Naive thymus-derived CD4-positive, alpha-beta T cell (primary cell): ENCODE results near the gene DNAH9. TPM values are rescaled to one million over a fixed set of nuclear protein-coding genes. Genes with fewer than 3 reads are reported as not detected.

ENCODE experiments used
- ATAC-seq: fragments of 150-1000 bp; cut with Tn5 transposase; 2 replicates; pipeline ENCODE4 v1.10.0; 2021; ENCODE audit warnings: mild to moderate bottlenecking, moderate library complexity
- CTCF ChIA-PET: fragments of 350-600 bp; sonication (Branson Sonifier 250); formaldehyde crosslinking; loops from one replicate; lab custom pipeline; 2021; ENCODE audit warnings: antibody characterized with exemption; lab: Charles Lee
- POLR2A ChIA-PET: fragments of 350-600 bp; sonication (Branson Sonifier 250); formaldehyde crosslinking; loops from one replicate; lab custom pipeline; 2021; ENCODE audit warnings: antibody characterized with exemption, inconsistent platforms; lab: Charles Lee
- DNase-seq, 9 donors: peaks; one replicate each; pipeline versions ENCODE4 v3.0.0 to v3.0.0-alpha.2; 2020 to 2022; ENCODE audit warnings: mixed read lengths in 1 of 9
- H3K27ac ChIP-seq: one replicate; pipeline ENCODE4 v1.7.0; 2013; ENCODE audit warnings: mild to moderate bottlenecking, low read depth, low read length, moderate library complexity
- H3K27me3 ChIP-seq, 2 donors: one replicate each; pipeline ENCODE4 v1.7.0; 2013; ENCODE audit warnings: low read length in 2 of 2, mild to moderate bottlenecking in 2 of 2, moderate library complexity in 2 of 2; ENCODE audit not compliant: control insufficient read depth in 2 of 2, insufficient read depth in 2 of 2
- H3K36me3 ChIP-seq, 3 experiments: 1 replicate in 2 of 3; 2 replicates in 1 of 3; pipeline ENCODE4 v1.7.0; 2013; ENCODE audit warnings: low read length in 3 of 3, mild to moderate bottlenecking in 3 of 3, moderate library complexity in 1 of 3; ENCODE audit not compliant: insufficient read depth in 3 of 3, control insufficient read depth in 2 of 3
- H3K4me1 ChIP-seq, 2 donors: one replicate each; pipeline ENCODE4 v1.7.0; 2013; ENCODE audit warnings: low read length in 2 of 2, mild to moderate bottlenecking in 2 of 2, moderate library complexity in 1 of 2; ENCODE audit not compliant: control insufficient read depth in 2 of 2, insufficient read depth in 2 of 2
- H3K4me3 ChIP-seq: 2 replicates; pipeline ENCODE4 v1.7.0; 2013; ENCODE audit warnings: mild to moderate bottlenecking, low read length
- H3K9me3 ChIP-seq, 3 experiments: 1 replicate in 2 of 3; 2 replicates in 1 of 3; pipeline ENCODE4 v1.7.0; 2013; ENCODE audit warnings: low read length in 3 of 3; ENCODE audit not compliant: control insufficient read depth in 2 of 3
- H3K27ac Mint-ChIP-seq, 9 donors: one replicate each; pipeline ENCODE4 v1.8.0; 2020 to 2022; ENCODE audit warnings: mixed read lengths in 9 of 9, mild to moderate bottlenecking in 8 of 9, moderate library complexity in 5 of 9, inconsistent platforms in 2 of 9
- H3K27me3 Mint-ChIP-seq, 5 donors: one replicate each; pipeline ENCODE4 v1.8.0; 2021 to 2022; ENCODE audit warnings: mixed read lengths in 5 of 5, mild to moderate bottlenecking in 1 of 5
- H3K36me3 Mint-ChIP-seq, 5 donors: one replicate each; pipeline ENCODE4 v1.8.0; 2020 to 2022; ENCODE audit warnings: mixed read lengths in 5 of 5, mild to moderate bottlenecking in 3 of 5, inconsistent platforms in 1 of 5
- H3K4me1 Mint-ChIP-seq, 7 donors: one replicate each; pipeline ENCODE4 v1.8.0; 2020 to 2022; ENCODE audit warnings: mixed read lengths in 7 of 7, mild to moderate bottlenecking in 3 of 7, inconsistent platforms in 1 of 7
- H3K4me3 Mint-ChIP-seq, 10 donors: one replicate each; pipeline ENCODE4 v1.8.0; 2020 to 2022; ENCODE audit warnings: mild to moderate bottlenecking in 10 of 10, mixed read lengths in 10 of 10, moderate library complexity in 6 of 10, inconsistent platforms in 2 of 10
- H3K9me3 Mint-ChIP-seq, 11 donors: one replicate each; pipeline ENCODE4 v1.8.0; 2020 to 2022; ENCODE audit warnings: mixed read lengths in 11 of 11, mild to moderate bottlenecking in 4 of 11, inconsistent platforms in 1 of 11, moderate library complexity in 1 of 11
- intact Hi-C, 2 donors: fragments of 100-400 bp; cut with micrococcal nuclease; formaldehyde crosslinking; loops; one replicate each; pipeline ENCODE4 v1.15.1; 2023
- polyA plus RNA-seq, 2 donors: library from polyadenylated mRNA; unstranded; fragments of 300-500 nt; fragmentation: Illumina TruSeq; gene quantifications; one replicate each; pipeline ENCODE4 v1.2.3, GENCODE V29; 2021
- total RNA-seq, 6 experiments: library from RNA in 5 of 6; stranded (reverse) in 5 of 6; gene quantifications; 1 replicate in 5 of 6; 2 replicates in 1 of 6; pipeline ENCODE4 v1.2.3 and lab custom pipeline; 2021 to 2026

Gene DNAH9
- total and polyA plus RNA-seq, 7 experiments from 2014 or later, result not detected

- H3K4me1 Mint-ChIP-seq, result no peaks in the 10 kb centered on the region
- no peaks in the 10 kb centered on the region for H3K27me3 Mint-ChIP-seq
- no peaks in the 10 kb centered on the region for H3K36me3 Mint-ChIP-seq
- no peaks in the 10 kb centered on the region for H3K4me1 ChIP-seq
- CTCF ChIA-PET, result no interaction called here
- DNase-seq (no peak), ATAC-seq (no peak)
- peaks cover 0 to 5% (median 0%) of the 10 kb centered on the region in 11 donors for H3K9me3 Mint-ChIP-seq
- POLR2A ChIA-PET, result no interaction called here
- no peaks in the 10 kb centered on the region for H3K27me3 ChIP-seq
- H3K36me3 ChIP-seq, result no peaks in the 10 kb centered on the region
- intact Hi-C loops, result no loop called here
- H3K4me3 Mint-ChIP-seq, result no peak overlapping the region
- H3K4me3 ChIP-seq, result no peak overlapping the region
- H3K27ac ChIP-seq, result no peak overlapping the region
- H3K27ac Mint-ChIP-seq, result no peak overlapping the region
- H3K9me3 ChIP-seq, result no peaks in the 10 kb centered on the region
Measured at GRCh38 chr17:11885051-11885450, 286.8 kb downstream of the DNAH9 start.

- H3K4me3 ChIP-seq, result no peak overlapping the region
- no peak overlapping the region for H3K4me3 Mint-ChIP-seq
- no peak overlapping the region for H3K27ac Mint-ChIP-seq
- intact Hi-C loops, result no loop called here
- no peaks in the 10 kb centered on the region for H3K9me3 ChIP-seq
- H3K27ac ChIP-seq, result no peak overlapping the region
- H3K27me3 ChIP-seq, result no peaks in the 10 kb centered on the region
- CTCF ChIA-PET, result no interaction called here
- peaks cover 0 to 6% (median 2%) of the 10 kb centered on the region in 11 donors for H3K9me3 Mint-ChIP-seq
- no peaks in the 10 kb centered on the region for H3K36me3 ChIP-seq
- ATAC-seq (no peak), DNase-seq (no peak)
- peaks cover 0 to 5% (median 0%) of the 10 kb centered on the region in 5 donors for H3K27me3 Mint-ChIP-seq
- POLR2A ChIA-PET, result no interaction called here
- H3K4me1 Mint-ChIP-seq, result no peaks in the 10 kb centered on the region
- H3K4me1 ChIP-seq, result no peaks in the 10 kb centered on the region
- H3K36me3 Mint-ChIP-seq, result peaks cover 0 to 3% (median 0%) of the 10 kb centered on the region in 5 donors
Measured at GRCh38 chr17:11889266-11889665, 291.0 kb downstream of the DNAH9 start.

DNA sequence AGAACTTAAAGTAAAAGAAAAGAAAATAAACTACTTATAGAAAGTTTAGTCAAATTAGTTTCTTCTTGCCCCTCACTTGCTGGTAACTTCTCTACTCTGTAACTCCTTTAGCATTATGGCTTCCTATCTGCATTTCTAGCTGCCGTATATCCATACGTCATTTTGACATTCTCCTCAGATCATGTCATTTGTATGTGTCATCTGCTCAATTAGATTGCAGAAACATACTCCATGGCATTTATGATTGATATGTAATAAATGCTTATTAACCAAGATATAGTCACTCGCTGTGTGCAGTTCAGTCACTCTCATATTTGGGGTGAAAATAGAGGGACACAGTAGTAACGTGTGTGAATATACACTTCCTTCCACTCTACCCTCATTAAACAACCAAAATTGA, 295.6 kb downstream of the DNAH9 start:
- POLR2A ChIA-PET, result no interaction called here

DNA sequence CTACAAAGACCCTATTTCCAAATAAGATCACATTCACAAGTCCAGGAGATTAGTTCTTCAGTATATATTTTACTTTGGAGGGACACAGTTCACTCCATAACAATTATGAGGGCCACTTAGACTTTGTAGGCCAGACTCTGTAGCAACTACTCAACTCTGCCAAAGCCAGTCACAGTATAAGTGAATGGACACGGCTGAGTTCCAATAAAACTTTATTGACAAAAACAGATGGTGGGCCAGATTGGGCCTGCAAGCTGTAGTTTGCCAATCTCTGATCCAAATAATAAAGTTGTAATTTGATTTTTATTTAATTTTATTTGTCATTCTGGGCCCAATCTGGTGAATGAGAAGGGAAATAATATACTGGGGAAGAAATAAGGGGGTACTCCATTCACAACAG, 297.9 kb downstream of the DNAH9 start:
- ChIA-PET CTCF (no interaction called here), POLR2A (no interaction called here)
- DNase-seq (no peak), ATAC-seq (no peak)
- Histone ChIP-seq H3K4me1 (no peaks in the 10 kb centered on the region), H3K27ac (no peak overlapping the region), H3K27me3 (no peaks in the 10 kb centered on the region), H3K4me3 (no peak overlapping the region), H3K36me3 (no peaks in the 10 kb centered on the region), H3K9me3 (no peaks in the 10 kb centered on the region)
- Mint-ChIP-seq H3K27ac (no peak overlapping the region), H3K4me3 (no peak overlapping the region), H3K9me3 (peaks cover 0 to 8% (median 2%) of the 10 kb centered on the region in 11 donors), H3K4me1 (no peaks in the 10 kb centered on the region), H3K27me3 (peaks cover 0 to 24% (median 7%) of the 10 kb centered on the region in 5 donors), H3K36me3 (peaks cover 0 to 4% (median 0%) of the 10 kb centered on the region in 5 donors)
- intact Hi-C loops, result no loop called here

More for the DNA sequence above, 295.6 kb downstream of the DNAH9 start:
- H3K27ac ChIP-seq, result no peak overlapping the region
- no peaks in the 10 kb centered on the region for H3K27me3 ChIP-seq
- DNase-seq, result no peak
- no peaks in the 10 kb centered on the region for H3K36me3 ChIP-seq
- no peak for ATAC-seq
- H3K27ac Mint-ChIP-seq, result no peak overlapping the region
- CTCF ChIA-PET, result no interaction called here
- peaks cover 0 to 7% (median 2%) of the 10 kb centered on the region in 11 donors for H3K9me3 Mint-ChIP-seq
- no peak overlapping the region for H3K4me3 Mint-ChIP-seq
- no peak overlapping the region for H3K4me3 ChIP-seq
- H3K27me3 Mint-ChIP-seq, result peaks cover 0 to 5% (median 0%) of the 10 kb centered on the region in 5 donors
- no peaks in the 10 kb centered on the region for H3K9me3 ChIP-seq
- no peaks in the 10 kb centered on the region for H3K4me1 ChIP-seq
- peaks cover 0 to 3% (median 0%) of the 10 kb centered on the region in 5 donors for H3K36me3 Mint-ChIP-seq
- H3K4me1 Mint-ChIP-seq, result no peaks in the 10 kb centered on the region
- intact Hi-C loops, result no loop called here

GRCh38 chr17:11898526-11899235, 300.4 kb downstream of the DNAH9 start:
- Histone ChIP-seq H3K27ac (no peak overlapping the region), H3K27me3 (no peaks in the 10 kb centered on the region), H3K4me3 (no peak overlapping the region), H3K9me3 (no peaks in the 10 kb centered on the region), H3K4me1 (no peaks in the 10 kb centered on the region), H3K36me3 (no peaks in the 10 kb centered on the region)
- Mint-ChIP-seq H3K27ac (no peak overlapping the region), H3K4me1 (no peaks in the 10 kb centered on the region), H3K36me3 (peaks cover 0 to 4% (median 0%) of the 10 kb centered on the region in 5 donors), H3K27me3 (peaks cover 0 to 19% (median 8%) of the 10 kb centered on the region in 5 donors), H3K9me3 (peaks cover 0 to 9% (median under 1%) of the 10 kb centered on the region in 11 donors), H3K4me3 (no peak overlapping the region)
- no peak for ATAC-seq
- ChIA-PET CTCF (no interaction called here), POLR2A (no interaction called here)
- no peak for DNase-seq
- intact Hi-C loops, result no loop called here

DNA sequence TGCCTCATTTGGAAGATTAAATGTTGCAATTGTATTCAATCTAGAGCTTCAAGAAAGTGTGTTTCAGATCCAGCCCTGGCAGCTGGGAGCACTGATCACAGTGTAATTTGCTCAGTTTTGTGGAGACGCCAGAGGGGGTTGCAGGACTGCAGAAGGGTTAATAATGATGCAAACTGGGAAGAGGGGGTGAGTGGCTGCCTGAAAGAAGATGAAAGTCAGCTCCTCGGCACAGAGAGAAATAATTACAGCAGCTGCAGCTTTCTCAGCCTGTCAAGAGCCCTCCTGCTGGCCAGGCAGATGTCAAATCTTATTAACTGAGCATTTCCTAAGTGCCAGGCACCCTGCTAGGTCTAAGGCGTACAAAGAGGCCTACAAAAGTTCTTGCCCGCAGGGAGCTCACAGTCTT, 301.3 kb downstream of the DNAH9 start:
- no peaks in the 10 kb centered on the region for H3K4me1 ChIP-seq
- Mint-ChIP-seq H3K4me3 (no peak overlapping the region), H3K36me3 (peaks cover 0 to 4% (median 0%) of the 10 kb centered on the region in 5 donors), H3K9me3 (peaks cover 0 to 9% (median 3%) of the 10 kb centered on the region in 11 donors), H3K27ac (no peak overlapping the region), H3K27me3 (peaks cover 0 to 19% (median 8%) of the 10 kb centered on the region in 5 donors), H3K4me1 (no peaks in the 10 kb centered on the region)
- ChIA-PET POLR2A (no interaction called here), CTCF (no interaction called here)
- no peak overlapping the region for H3K4me3 ChIP-seq
- no peak for DNase-seq
- no peaks in the 10 kb centered on the region for H3K36me3 ChIP-seq
- no peak overlapping the region for H3K27ac ChIP-seq
- intact Hi-C loops, result no loop called here
- no peaks in the 10 kb centered on the region for H3K27me3 ChIP-seq
- no peaks in the 10 kb centered on the region for H3K9me3 ChIP-seq
- no peak for ATAC-seq

GRCh38 chr17:11900041-11900476, 301.8 kb downstream of the DNAH9 start:
- intact Hi-C loops, result no loop called here
- ATAC-seq (no peak), DNase-seq (no peak)
- peaks cover 0 to 19% (median 8%) of the 10 kb centered on the region in 5 donors for H3K27me3 Mint-ChIP-seq
- Histone ChIP-seq H3K9me3 (no peaks in the 10 kb centered on the region), H3K36me3 (no peaks in the 10 kb centered on the region), H3K4me1 (no peaks in the 10 kb centered on the region), H3K27ac (no peak overlapping the region), H3K27me3 (no peaks in the 10 kb centered on the region), H3K4me3 (no peak overlapping the region)
- no peak overlapping the region for H3K27ac Mint-ChIP-seq
- peaks cover 0 to 4% (median 0%) of the 10 kb centered on the region in 5 donors for H3K36me3 Mint-ChIP-seq
- POLR2A ChIA-PET, result no interaction called here
- no peaks in the 10 kb centered on the region for H3K4me1 Mint-ChIP-seq
- peaks cover 0 to 9% (median 3%) of the 10 kb centered on the region in 11 donors for H3K9me3 Mint-ChIP-seq
- H3K4me3 Mint-ChIP-seq, result no peak overlapping the region
- CTCF ChIA-PET, result no interaction called here
